DOHH2 (cell line): ENCODE measurements around the gene MSL2.

Experiments used
- H3F3A ChIP-seq: fragments of 200-600 bp; sonication (generic), shearing (Covaris generic); 2 replicates; pipeline ENCODE4 v1.6.0; 2016; ENCODE audit warnings: antibody characterized with exemption, mild to moderate bottlenecking; ENCODE audit not compliant: control insufficient read depth, insufficient read depth
- H3K27ac ChIP-seq: fragments of 200-600 bp; sonication (generic); 2 replicates; pipeline ENCODE4 v1.5.1; 2014; ENCODE audit warnings: low read depth, mild to moderate bottlenecking, low read length, moderate library complexity
- H3K27me3 ChIP-seq: fragments of 200-600 bp; sonication (generic); 2 replicates; pipeline ENCODE4 v1.6.1; 2014; ENCODE audit warnings: mild to moderate bottlenecking, low read length, mixed read lengths; ENCODE audit not compliant: control insufficient read depth
- H3K36me3 ChIP-seq: fragments of 200-600 bp; sonication (generic); 2 replicates; pipeline ENCODE4 v1.6.1; 2014; ENCODE audit warnings: mild to moderate bottlenecking, low read length, moderate library complexity, mixed read lengths; ENCODE audit not compliant: control insufficient read depth
- H3K4me1 ChIP-seq: fragments of 200-600 bp; sonication (generic); 2 replicates; pipeline ENCODE4 v1.6.1; 2014; ENCODE audit warnings: mild to moderate bottlenecking, low read length, mixed read lengths; ENCODE audit not compliant: control insufficient read depth
- H3K4me2 ChIP-seq: fragments of 200-600 bp; sonication (generic); 2 replicates; pipeline ENCODE4 v1.6.0; 2014; ENCODE audit warnings: mild to moderate bottlenecking, low read length, moderate library complexity
- H3K4me3 ChIP-seq: fragments of 200-600 bp; sonication (generic); 2 replicates; pipeline ENCODE4 v1.5.1; 2014; ENCODE audit warnings: mild to moderate bottlenecking, low read length, mixed read lengths
- H3K79me2 ChIP-seq: fragments of 200-600 bp; sonication (generic); 2 replicates; pipeline ENCODE4 v1.6.1; 2014; ENCODE audit warnings: mild to moderate bottlenecking, low read length, mixed read lengths; ENCODE audit not compliant: control insufficient read depth
- H3K9me2 ChIP-seq: fragments of 200-600 bp; sonication (generic); replicated peaks from 2 replicates; pipeline ENCODE4 v1.6.1; 2014; ENCODE audit warnings: mild to moderate bottlenecking, low read length, mixed read lengths; ENCODE audit not compliant: control insufficient read depth
- H3K9me3 ChIP-seq: fragments of 200-600 bp; sonication (generic); 2 replicates; pipeline ENCODE4 v1.6.1; 2014; ENCODE audit warnings: antibody characterized with exemption, low read length, mixed read lengths; ENCODE audit not compliant: control insufficient read depth, insufficient read depth
- H4K20me1 ChIP-seq: fragments of 200-600 bp; sonication (generic); 2 replicates; pipeline ENCODE4 v1.6.0; 2014; ENCODE audit warnings: low read depth, mild to moderate bottlenecking, antibody characterized with exemption, low read length, moderate library complexity; ENCODE audit not compliant: control insufficient read depth, insufficient read depth
- EZH2phosphoT487 ChIP-seq: fragments of 200-600 bp; sonication (generic); IDR thresholded peaks from 2 replicates; pipeline ENCODE4 v1.6.1; 2017; ENCODE audit warnings: borderline replicate concordance, mild to moderate bottlenecking, antibody characterized with exemption, low read length, moderate library complexity, mixed read lengths
- TF ChIP-seq, protein P1 (sequence below): fragments of 200-600 bp; sonication (generic); IDR thresholded peaks from one replicate; pipeline ENCODE4 v1.5.1; 2014; ENCODE audit warnings: antibody characterized with exemption, mild to moderate bottlenecking, low read depth, low read length; ENCODE audit not compliant: poor library complexity, severe bottlenecking

Gene MSL2

GRCh38 chr3:136237961-136238649 lies 42.0 kb upstream of the MSL2 start:
- no peaks in the 10 kb centered on the region for H3K79me2 ChIP-seq
- no peaks in the 10 kb centered on the region for H4K20me1 ChIP-seq
- H3F3A ChIP-seq = no peaks in the 10 kb centered on the region
- no peak overlapping the region for H3K4me2 ChIP-seq
- TF ChIP-seq, protein P1, sequence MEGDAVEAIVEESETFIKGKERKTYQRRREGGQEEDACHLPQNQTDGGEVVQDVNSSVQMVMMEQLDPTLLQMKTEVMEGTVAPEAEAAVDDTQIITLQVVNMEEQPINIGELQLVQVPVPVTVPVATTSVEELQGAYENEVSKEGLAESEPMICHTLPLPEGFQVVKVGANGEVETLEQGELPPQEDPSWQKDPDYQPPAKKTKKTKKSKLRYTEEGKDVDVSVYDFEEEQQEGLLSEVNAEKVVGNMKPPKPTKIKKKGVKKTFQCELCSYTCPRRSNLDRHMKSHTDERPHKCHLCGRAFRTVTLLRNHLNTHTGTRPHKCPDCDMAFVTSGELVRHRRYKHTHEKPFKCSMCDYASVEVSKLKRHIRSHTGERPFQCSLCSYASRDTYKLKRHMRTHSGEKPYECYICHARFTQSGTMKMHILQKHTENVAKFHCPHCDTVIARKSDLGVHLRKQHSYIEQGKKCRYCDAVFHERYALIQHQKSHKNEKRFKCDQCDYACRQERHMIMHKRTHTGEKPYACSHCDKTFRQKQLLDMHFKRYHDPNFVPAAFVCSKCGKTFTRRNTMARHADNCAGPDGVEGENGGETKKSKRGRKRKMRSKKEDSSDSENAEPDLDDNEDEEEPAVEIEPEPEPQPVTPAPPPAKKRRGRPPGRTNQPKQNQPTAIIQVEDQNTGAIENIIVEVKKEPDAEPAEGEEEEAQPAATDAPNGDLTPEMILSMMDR = no peak
- no peak for TF ChIP-seq EZH2phosphoT487
- no peaks in the 10 kb centered on the region for H3K36me3 ChIP-seq
- H3K4me3 ChIP-seq = no peak overlapping the region
- no peaks in the 10 kb centered on the region for H3K9me2 ChIP-seq
- no peak overlapping the region for H3K27ac ChIP-seq
- H3K27me3 ChIP-seq = peaks cover 3% of the 10 kb centered on the region; the same call in 1 of the 2 replicates
- no peaks in the 10 kb centered on the region for H3K4me1 ChIP-seq
- H3K9me3 ChIP-seq = no peaks in the 10 kb centered on the region

- TF ChIP-seq, protein P1 = no peak
- no peak for TF ChIP-seq EZH2phosphoT487
- no peaks in the 10 kb centered on the region for H3K79me2 ChIP-seq
- no peak overlapping the region for H3K4me2 ChIP-seq
- no peaks in the 10 kb centered on the region for H3F3A ChIP-seq
- H3K9me2 ChIP-seq = no peaks in the 10 kb centered on the region
- H3K4me1 ChIP-seq = no peaks in the 10 kb centered on the region
- no peaks in the 10 kb centered on the region for H4K20me1 ChIP-seq
- no peaks in the 10 kb centered on the region for H3K36me3 ChIP-seq
- H3K27ac ChIP-seq = no peak overlapping the region
- no peaks in the 10 kb centered on the region for H3K9me3 ChIP-seq
- H3K4me3 ChIP-seq = no peak overlapping the region
- peaks cover 3% of the 10 kb centered on the region; the same call in 1 of the 2 replicates for H3K27me3 ChIP-seq
These were observed 41.0 kb upstream of the MSL2 start for GRCh38 chr3:136237103-136237502.

GRCh38 chr3:136236109-136236508 lies 40.0 kb upstream of the MSL2 start:
- Histone ChIP-seq H3F3A (no peaks in the 10 kb centered on the region), H4K20me1 (no peaks in the 10 kb centered on the region), H3K27me3 (peaks cover 3% of the 10 kb centered on the region; the same call in 1 of the 2 replicates), H3K4me3 (no peak overlapping the region), H3K79me2 (no peaks in the 10 kb centered on the region), H3K9me3 (no peaks in the 10 kb centered on the region), H3K9me2 (no peaks in the 10 kb centered on the region), H3K27ac (no peak overlapping the region), H3K4me2 (no peak overlapping the region), H3K36me3 (no peaks in the 10 kb centered on the region), H3K4me1 (no peaks in the 10 kb centered on the region)
- TF ChIP-seq, protein P1 = no peak
- no peak for TF ChIP-seq EZH2phosphoT487
